Measurements from ENCODE around the gene PCNX1. TPM values are rescaled to one million over a fixed set of nuclear protein-coding genes. Genes with fewer than 3 reads are reported as not detected.

The PCNX1 gene
- total RNA-seq, 2 experiments from 2014 or later: 32.7 to 42.6 TPM

- Mint-ChIP-seq H3K36me3 (ENCODE audit: low read depth) (peaks cover 8% of the 10 kb centered on the region), H3K4me1 (ENCODE audit: low read depth) (peaks cover 35% of the 10 kb centered on the region), H3K4me3 (no peak overlapping the region), H3K9me3 (no peaks in the 10 kb centered on the region), H3K27me3 (no peaks in the 10 kb centered on the region), H3K27ac (no peak overlapping the region)
- DNase-seq (no peak), ATAC-seq (no peak)
- no peak for TF ChIP-seq CTCF (IDR thresholded peaks at IDR 0.05)
- ChIA-PET POLR2A (interaction anchor here (1.1 kb wide), 1 partner anchor 80 kb away, joined by 3 read pairs; the partner anchor contains the start of gene PCNX1), CTCF (interaction anchor here (1.1 to 1.7 kb wide), 3 partner anchors 9 to 169 kb away, joined by 3 to 5 read pairs (median 3); no protein-coding TSS in a partner anchor)
- intact Hi-C loops (cut with micrococcal nuclease): no loop called here
Observed at GRCh38 chr14:70987041-70987440, 79.8 kb downstream of the PCNX1 start.

- Mint-ChIP-seq H3K27me3 (no peaks in the 10 kb centered on the region), H3K4me3 (peak overlapping the region; percentile 37)
Observed at GRCh38 chr14:70988452-70988851, 81.2 kb downstream of the PCNX1 start.

GRCh38 chr14:70993931-70994330 is 86.7 kb downstream of the PCNX1 start:
- no peak overlapping the region for H3K4me3 Mint-ChIP-seq
- CTCF ChIA-PET: no interaction called here
- TF ChIP-seq CTCF (IDR thresholded peaks at IDR 0.05): no peak
- intact Hi-C loops (cut with micrococcal nuclease): no loop called here
- H3K36me3 Mint-ChIP-seq (ENCODE audit: low read depth): peaks cover 19% of the 10 kb centered on the region
- POLR2A ChIA-PET: no interaction called here
- H3K4me1 Mint-ChIP-seq (ENCODE audit: low read depth): peaks cover 42% of the 10 kb centered on the region
- no peak for DNase-seq
- H3K9me3 Mint-ChIP-seq: peaks cover 3% of the 10 kb centered on the region
- H3K27me3 Mint-ChIP-seq: no peaks in the 10 kb centered on the region
- ATAC-seq: no peak
- no peak overlapping the region for H3K27ac Mint-ChIP-seq

More at GRCh38 chr14:70988452-70988851, 81.2 kb downstream of the PCNX1 start:
- no peak for ATAC-seq
- peak overlapping the region; percentile 55 for H3K27ac Mint-ChIP-seq
- TF ChIP-seq CTCF (IDR thresholded peaks at IDR 0.05): no peak
- CTCF ChIA-PET: interaction anchor here (1.1 to 1.6 kb wide), 3 partner anchors 11 to 54 kb away, joined by 3 to 4 read pairs (median 3); no protein-coding TSS in a partner anchor
- DNase-seq: no peak
- no peaks in the 10 kb centered on the region for H3K9me3 Mint-ChIP-seq
- intact Hi-C loops (cut with micrococcal nuclease): no loop called here
- peaks cover 13% of the 10 kb centered on the region for H3K36me3 Mint-ChIP-seq (ENCODE audit: low read depth)
- POLR2A ChIA-PET: no interaction called here
- H3K4me1 Mint-ChIP-seq (ENCODE audit: low read depth): peaks cover 26% of the 10 kb centered on the region

GRCh38 chr14:70995211-70995610 is 88.0 kb downstream of the PCNX1 start:
- Mint-ChIP-seq H3K27me3 (no peaks in the 10 kb centered on the region), H3K9me3 (peaks cover 3% of the 10 kb centered on the region), H3K36me3 (ENCODE audit: low read depth) (peaks cover 19% of the 10 kb centered on the region), H3K4me1 (ENCODE audit: low read depth) (peaks cover 50% of the 10 kb centered on the region), H3K27ac (no peak overlapping the region), H3K4me3 (no peak overlapping the region)
- POLR2A ChIA-PET: no interaction called here
- ATAC-seq (no peak), DNase-seq (no peak)
- TF ChIP-seq CTCF (IDR thresholded peaks at IDR 0.05): no peak
- intact Hi-C loops (cut with micrococcal nuclease): no loop called here
- CTCF ChIA-PET: no interaction called here

GRCh38 chr14:70995671-70996070 is 88.4 kb downstream of the PCNX1 start:
- CTCF ChIA-PET: no interaction called here
- H3K27ac Mint-ChIP-seq: no peak overlapping the region
- peaks cover 3% of the 10 kb centered on the region for H3K9me3 Mint-ChIP-seq
- H3K27me3 Mint-ChIP-seq: no peaks in the 10 kb centered on the region
- peaks cover 19% of the 10 kb centered on the region for H3K36me3 Mint-ChIP-seq (ENCODE audit: low read depth)
- H3K4me1 Mint-ChIP-seq (ENCODE audit: low read depth): peaks cover 50% of the 10 kb centered on the region
- intact Hi-C loops (cut with micrococcal nuclease): no loop called here
- H3K4me3 Mint-ChIP-seq: no peak overlapping the region
- POLR2A ChIA-PET: no interaction called here
- DNase-seq: no peak
- TF ChIP-seq CTCF (IDR thresholded peaks at IDR 0.05): no peak
- no peak for ATAC-seq

Measured in activated CD8-positive, alpha-beta T cell treated with anti-CD3 and anti-CD28 coated beads for 36 hours (primary cell).